ENCODE measurements around the gene ASPHD1. TPM values are rescaled to one million over a fixed set of nuclear protein-coding genes. Genes with fewer than 3 reads are reported as not detected.
"Not testable (repeated sequence)": the region's sequence is repeated elsewhere in the genome, so short reads cannot be mapped to it uniquely, and the experiment has no call there.

Gene ASPHD1
- total RNA-seq, 1 donor from 2014 or later, result 1.6 TPM

- no peak for DNase-seq
- Histone ChIP-seq H3K27me3 (ENCODE audit: low read depth) (no peaks in the 10 kb centered on the region), H3K36me3 (peaks cover 5% of the 10 kb centered on the region), H3K9me3 (no peaks in the 10 kb centered on the region), H3K27ac (no peak overlapping the region), H3K4me3 (no peak overlapping the region), H3K4me1 (no peaks in the 10 kb centered on the region)
- intact Hi-C loops (cut with DNase I), result no loop called here
- no peak for ATAC-seq
- TF ChIP-seq, protein P1, sequence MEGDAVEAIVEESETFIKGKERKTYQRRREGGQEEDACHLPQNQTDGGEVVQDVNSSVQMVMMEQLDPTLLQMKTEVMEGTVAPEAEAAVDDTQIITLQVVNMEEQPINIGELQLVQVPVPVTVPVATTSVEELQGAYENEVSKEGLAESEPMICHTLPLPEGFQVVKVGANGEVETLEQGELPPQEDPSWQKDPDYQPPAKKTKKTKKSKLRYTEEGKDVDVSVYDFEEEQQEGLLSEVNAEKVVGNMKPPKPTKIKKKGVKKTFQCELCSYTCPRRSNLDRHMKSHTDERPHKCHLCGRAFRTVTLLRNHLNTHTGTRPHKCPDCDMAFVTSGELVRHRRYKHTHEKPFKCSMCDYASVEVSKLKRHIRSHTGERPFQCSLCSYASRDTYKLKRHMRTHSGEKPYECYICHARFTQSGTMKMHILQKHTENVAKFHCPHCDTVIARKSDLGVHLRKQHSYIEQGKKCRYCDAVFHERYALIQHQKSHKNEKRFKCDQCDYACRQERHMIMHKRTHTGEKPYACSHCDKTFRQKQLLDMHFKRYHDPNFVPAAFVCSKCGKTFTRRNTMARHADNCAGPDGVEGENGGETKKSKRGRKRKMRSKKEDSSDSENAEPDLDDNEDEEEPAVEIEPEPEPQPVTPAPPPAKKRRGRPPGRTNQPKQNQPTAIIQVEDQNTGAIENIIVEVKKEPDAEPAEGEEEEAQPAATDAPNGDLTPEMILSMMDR (IDR thresholded peaks at IDR 0.05), result no peak
These were observed 9.1 kb downstream of the ASPHD1 start for GRCh38 chr16:29909391-29909790.

GRCh38 chr16:29909851-29910250 is 9.6 kb downstream of the ASPHD1 start:
- not testable (repeated sequence) for DNase-seq

GRCh38 chr16:29910819-29911675 is 10.8 kb downstream of the ASPHD1 start:
- no peak for DNase-seq
- Histone ChIP-seq H3K27ac (no peak overlapping the region), H3K36me3 (peaks cover 16% of the 10 kb centered on the region), H3K9me3 (no peaks in the 10 kb centered on the region), H3K4me3 (no peak overlapping the region), H3K4me1 (no peaks in the 10 kb centered on the region), H3K27me3 (ENCODE audit: low read depth) (no peaks in the 10 kb centered on the region)
- TF ChIP-seq, protein P1 (IDR thresholded peaks at IDR 0.05), result no peak
- intact Hi-C loops (cut with DNase I), result no loop called here
- ATAC-seq, result peak in 1 of 2 donors; percentile 23

More at GRCh38 chr16:29909851-29910250, 9.6 kb downstream of the ASPHD1 start:
- H3K9me3 ChIP-seq; H3K27me3 ChIP-seq (ENCODE audit: low read depth); H3K27ac ChIP-seq; ATAC-seq; H3K4me1 ChIP-seq; H3K36me3 ChIP-seq; H3K4me3 ChIP-seq; intact Hi-C loops (cut with DNase I): not testable (repeated sequence)

GRCh38 chr16:29911676-29912010 is 11.4 kb downstream of the ASPHD1 start:
- Histone ChIP-seq H3K4me3 (no peak overlapping the region), H3K36me3 (peaks cover 20% of the 10 kb centered on the region), H3K27me3 (ENCODE audit: low read depth) (no peaks in the 10 kb centered on the region), H3K4me1 (no peaks in the 10 kb centered on the region), H3K27ac (no peak overlapping the region), H3K9me3 (no peaks in the 10 kb centered on the region)
- TF ChIP-seq, protein P1 (IDR thresholded peaks at IDR 0.05), result no peak
- ATAC-seq, result no peak
- no peak for DNase-seq
- intact Hi-C loops (cut with DNase I), result no loop called here

- intact Hi-C loops (cut with DNase I), result no loop called here
- Histone ChIP-seq H3K36me3 (peaks cover 25% of the 10 kb centered on the region), H3K4me1 (no peaks in the 10 kb centered on the region), H3K9me3 (no peaks in the 10 kb centered on the region), H3K27ac (no peak overlapping the region), H3K27me3 (ENCODE audit: low read depth) (no peaks in the 10 kb centered on the region), H3K4me3 (no peak overlapping the region)
- TF ChIP-seq, protein P1 (IDR thresholded peaks at IDR 0.05), result no peak
- DNase-seq (no peak), ATAC-seq (no peak)
These were observed 11.8 kb downstream of the ASPHD1 start for GRCh38 chr16:29912087-29912486.

DNA sequence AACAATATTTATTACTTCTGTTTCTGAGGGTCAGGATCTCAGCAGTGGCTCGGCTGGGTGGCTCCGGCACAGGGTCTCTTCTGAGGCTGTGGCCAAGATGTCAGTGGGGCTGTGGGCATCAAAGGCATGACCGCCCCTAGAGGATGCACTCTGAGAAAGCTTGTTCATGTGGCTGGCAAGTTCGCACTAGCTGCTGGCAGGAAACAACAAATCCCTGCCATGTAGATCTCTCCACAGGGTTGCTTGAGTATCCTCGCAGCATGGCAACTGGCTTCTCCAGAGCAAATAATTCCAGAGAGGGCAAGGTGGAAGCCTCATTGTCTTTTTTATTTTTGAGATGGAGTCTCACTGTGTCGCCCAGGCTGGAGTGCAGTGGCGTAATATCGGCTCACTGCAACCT is 13.2 kb downstream of the ASPHD1 start:
- no peaks in the 10 kb centered on the region for H3K9me3 ChIP-seq
- TF ChIP-seq, protein P1 (IDR thresholded peaks at IDR 0.05), result no peak
- DNase-seq (no peak), ATAC-seq (no peak)
- intact Hi-C loops (cut with DNase I), result no loop called here
- H3K36me3 ChIP-seq, result peaks cover 39% of the 10 kb centered on the region
- H3K4me3 ChIP-seq, result no peak overlapping the region
- no peaks in the 10 kb centered on the region for H3K4me1 ChIP-seq
- no peaks in the 10 kb centered on the region for H3K27me3 ChIP-seq (ENCODE audit: low read depth)
- no peak overlapping the region for H3K27ac ChIP-seq

Data from lower lobe of right lung (tissue), 2 donors.